A549 (cell line): ENCODE data around the gene RPS21. TPM values are rescaled to one million over a fixed set of nuclear protein-coding genes. Genes with fewer than 3 reads are reported as not detected.

Experiments used
- ATAC-seq, 2 experiments: fragments of 200-7000 bp in 1 of 2; fragments of >200 bp in 1 of 2; cut with Nextera tagmentation in 1 of 2; cut with Tn5 transposase in 1 of 2; 3 replicates each; pipeline versions ENCODE4 v1.8.0 to v1.9.1; 2018 to 2020; ENCODE audit warnings: mild to moderate bottlenecking in 1 of 2, moderate library complexity in 1 of 2
- CTCF ChIA-PET: fragments of 300-600 bp; sonication (Branson Sonifier 250); formaldehyde crosslinking; extraction: SDS; loops from one replicate; lab custom pipeline; 2021; ENCODE audit warnings: antibody characterized with exemption, inconsistent platforms; lab: Yijun Ruan, JAX
- POLR2A ChIA-PET: fragments of 350-600 bp; formaldehyde crosslinking; extraction: SDS; loops from one replicate; lab custom pipeline; 2021; ENCODE audit warnings: antibody characterized with exemption, inconsistent platforms; lab: Yijun Ruan, JAX
- DNase-seq, 2 experiments: peaks; one replicate each; pipeline versions ENCODE4 v3.0.0 to v3.0.0-alpha.2; 2011 to 2016; ENCODE audit warnings: low read depth in 1 of 2, low spot score in 1 of 2
- FAIRE-seq: peaks from 2 replicates; lab custom pipeline; 2011; peaks lifted over from hg19 to GRCh38; lab: Jason Lieb, UNC
- H3K27ac ChIP-seq, 2 experiments: fragments of >200 bp; sonication (Bioruptor Twin); formaldehyde crosslinking; 3 replicates each; pipeline ENCODE4 v1.5.1; 2016 to 2017
- H3K4me1 ChIP-seq: fragments of >200 bp; sonication (Bioruptor Twin); formaldehyde crosslinking; 3 replicates; pipeline ENCODE4 v1.6.1; 2016
- H3K4me2 ChIP-seq: fragments of >200 bp; sonication (Bioruptor Twin); formaldehyde crosslinking; 3 replicates; pipeline ENCODE4 v1.6.1; 2016
- H3K4me3 ChIP-seq: fragments of >200 bp; sonication (Bioruptor Twin); formaldehyde crosslinking; 3 replicates; pipeline ENCODE4 v1.5.1; 2016
- H3K9me3 ChIP-seq: fragments of >200 bp; sonication (Bioruptor Twin); formaldehyde crosslinking; 3 replicates; pipeline ENCODE4 v1.6.1; 2016
- CBX8 ChIP-seq: fragments of 200-600 bp; sonication (generic); IDR thresholded peaks from 2 replicates; pipeline ENCODE4 v1.6.1; 2016
- ELK1 ChIP-seq: fragments of 150-350 bp; IDR thresholded peaks from 2 replicates; pipeline ENCODE4 v1.6.1; 2014; ENCODE audit warnings: low read depth, mild to moderate bottlenecking, low read length
- ESRRA ChIP-seq: fragments of 150-350 bp; IDR thresholded peaks from 2 replicates; pipeline ENCODE4 v1.6.1; 2014; ENCODE audit warnings: mild to moderate bottlenecking, low read length, borderline replicate concordance
- FOXS1 ChIP-seq: fragments of 250-450 bp; sonication (Bioruptor Pico); IDR thresholded peaks from 2 replicates; pipeline ENCODE4 v1.5.0; 2020; ENCODE audit warnings: mild to moderate bottlenecking, moderate library complexity
- HES2 ChIP-seq: fragments of >200 bp; sonication (Bioruptor Twin); formaldehyde crosslinking; IDR thresholded peaks from 2 replicates; pipeline ENCODE4 v1.6.1; 2016
- HEYL ChIP-seq: fragments of 250-450 bp; sonication (Bioruptor Pico); IDR thresholded peaks from 2 replicates; pipeline ENCODE4 v1.8.0; 2021; ENCODE audit warnings: mild to moderate bottlenecking, moderate library complexity
- HOXA7 ChIP-seq: fragments of 250-450 bp; sonication (Bioruptor Pico); IDR thresholded peaks from 2 replicates; pipeline ENCODE4 v1.5.0; 2020; ENCODE audit warnings: mild to moderate bottlenecking, moderate library complexity
- JUN ChIP-seq, 2 experiments: fragments of >200 bp; sonication (Bioruptor Twin); formaldehyde crosslinking; IDR thresholded peaks; 2 replicates in 1 of 2; 3 replicates in 1 of 2; pipeline ENCODE4 v1.6.1; 2016 to 2017
- JUNB ChIP-seq: fragments of >200 bp; sonication (Bioruptor Twin); formaldehyde crosslinking; IDR thresholded peaks from 2 replicates; pipeline ENCODE4 v1.6.1; 2016
- MAZ ChIP-seq: fragments of 150-350 bp; IDR thresholded peaks from 2 replicates; pipeline ENCODE4 v1.6.1; 2014; ENCODE audit warnings: antibody characterized with exemption, low read depth, low read length, borderline replicate concordance
- MYC ChIP-seq: IDR thresholded peaks from 2 replicates; pipeline ENCODE4 v1.6.1; 2012; ENCODE audit warnings: mild to moderate bottlenecking, inconsistent platforms, low read length, improper control_type of control experiment, borderline replicate concordance
- NR3C1 ChIP-seq: fragments of >200 bp; sonication (Bioruptor Twin); formaldehyde crosslinking; IDR thresholded peaks from 3 replicates; pipeline ENCODE4 v1.6.1; 2017
- PBX3 ChIP-seq: IDR thresholded peaks from 2 replicates; pipeline ENCODE4 v1.6.1; 2012
- POLR2A ChIP-seq: IDR thresholded peaks from 2 replicates; pipeline ENCODE4 v1.6.1; 2012; ENCODE audit warnings: mild to moderate bottlenecking, low read length
- RCOR1 ChIP-seq: fragments of 150-350 bp; IDR thresholded peaks from 2 replicates; pipeline ENCODE4 v1.6.1; 2014; ENCODE audit warnings: antibody characterized with exemption, low read length, low read depth
- RFX5 ChIP-seq: fragments of 450-650 bp; IDR thresholded peaks from 2 replicates; pipeline ENCODE4 v1.7.1; 2014; ENCODE audit warnings: antibody characterized with exemption, mild to moderate bottlenecking, moderate library complexity
- SMC3 ChIP-seq: fragments of >200 bp; sonication (Bioruptor Twin); formaldehyde crosslinking; IDR thresholded peaks from 3 replicates; pipeline ENCODE4 v1.6.1; 2018; ENCODE audit warnings: inconsistent platforms
- SREBF2 ChIP-seq: fragments of 450-650 bp; IDR thresholded peaks from 2 replicates; pipeline ENCODE4 v1.6.1; 2014; ENCODE audit warnings: mild to moderate bottlenecking, moderate library complexity
- TP53 ChIP-seq: fragments of 250-450 bp; sonication (Bioruptor Pico); IDR thresholded peaks from 2 replicates; pipeline ENCODE4 v1.5.0; 2021; ENCODE audit warnings: mild to moderate bottlenecking, moderate library complexity
- ZC3H11A ChIP-seq: fragments of 450-650 bp; IDR thresholded peaks from 2 replicates; pipeline ENCODE4 v1.6.1; 2014; ENCODE audit warnings: antibody characterized with exemption, mild to moderate bottlenecking
- ZFP36 ChIP-seq: fragments of 450-650 bp; IDR thresholded peaks from 2 replicates; pipeline ENCODE4 v1.6.1; 2014; ENCODE audit warnings: borderline replicate concordance; ENCODE audit not compliant: partially characterized antibody
- ZSCAN20 ChIP-seq: fragments of 250-450 bp; sonication (Bioruptor Pico); IDR thresholded peaks from 2 replicates; pipeline ENCODE4 v1.8.0; 2022; ENCODE audit warnings: mild to moderate bottlenecking, moderate library complexity
- WGBS: methylation state at CpG from one replicate; pipeline ENCODE4 v1.1.6; 2017; ENCODE audit errors: missing lambda C conversion rate; 5-methylcytosine and 5-hydroxymethylcytosine counted together
- polyA plus RNA-seq, 4 experiments: library from polyadenylated mRNA; depleted of rRNA in 3 of 4; stranded (reverse); fragments of >200 nt; fragmentation: RNase III in 1 of 4; extraction: RNeasy Plus Mini Kit Qiagen cat#74134 plus additional on column Dnase treatment in 1 of 4; gene quantifications; 2 replicates in 3 of 4; 3 replicates in 1 of 4; pipeline ENCODE4 v1.2.3, GENCODE V29; 2011 to 2017
- TF ChIP-seq, protein P1 (sequence below): IDR thresholded peaks from 2 replicates; pipeline ENCODE4 v1.6.1; 2012; ENCODE audit warnings: low read depth, borderline replicate concordance

The RPS21 gene
- polyA plus RNA-seq, 2 of the 4 experiments (the other 2 are of a cell fraction) = 2,862 to 4,026 TPM

GRCh38 chr20:62408055-62408454 is 21.2 kb downstream of the RPS21 start:
- no peak for FAIRE-seq
- CTCF ChIA-PET = interaction anchor here (1.1 to 3.9 kb wide), 5 partner anchors 13 to 384 kb away, joined by 3 to 31 read pairs (median 15); partner anchors contain the start of gene RBBP8NL

DNA sequence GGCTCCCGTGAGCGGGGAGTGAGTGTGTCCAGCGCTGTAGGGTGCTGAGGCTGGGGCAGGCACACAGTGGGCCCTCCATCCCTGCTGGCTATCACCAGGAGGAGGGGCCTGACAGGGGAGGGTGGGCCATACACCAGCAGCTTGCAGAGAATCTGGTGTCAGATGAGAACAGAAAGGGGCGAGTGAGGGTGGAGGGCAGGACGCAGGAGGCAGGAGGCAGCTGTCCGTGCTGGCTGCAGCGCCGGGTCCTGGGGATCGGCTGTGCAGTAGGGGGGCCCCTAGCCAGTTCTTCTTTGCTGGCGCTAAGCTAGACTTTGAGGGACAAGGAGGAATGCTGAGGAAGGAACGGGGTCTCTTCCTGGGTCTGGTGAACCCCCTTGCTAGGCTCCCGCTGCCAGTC is 21.7 kb downstream of the RPS21 start:
- Histone ChIP-seq H3K27ac (no peak overlapping the region), H3K9me3 (no peaks in the 10 kb centered on the region), H3K4me2 (no peak overlapping the region), H3K4me3 (no peak overlapping the region), H3K4me1 (peaks cover 21% of the 10 kb centered on the region)
- no peak for DNase-seq
- ChIA-PET POLR2A (no interaction called here), CTCF (interaction anchor here (1.5 to 3.9 kb wide), 5 partner anchors 13 to 383 kb away, joined by 4 to 31 read pairs (median 15); partner anchors contain the start of gene RBBP8NL)
- no peak for ATAC-seq
- no peak for FAIRE-seq
- 94% methylated on average over 9 of the region's 12 CpGs for WGBS
- TF ChIP-seq NR3C1 = no peak
- no peak for TF ChIP-seq ZSCAN20 (CRISPR knock-in tag)
- TF ChIP-seq, protein P1, sequence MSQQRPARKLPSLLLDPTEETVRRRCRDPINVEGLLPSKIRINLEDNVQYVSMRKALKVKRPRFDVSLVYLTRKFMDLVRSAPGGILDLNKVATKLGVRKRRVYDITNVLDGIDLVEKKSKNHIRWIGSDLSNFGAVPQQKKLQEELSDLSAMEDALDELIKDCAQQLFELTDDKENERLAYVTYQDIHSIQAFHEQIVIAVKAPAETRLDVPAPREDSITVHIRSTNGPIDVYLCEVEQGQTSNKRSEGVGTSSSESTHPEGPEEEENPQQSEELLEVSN = no peak
- TF ChIP-seq HOXA7 (CRISPR knock-in tag) = no peak
- TF ChIP-seq TP53 (CRISPR knock-in tag) = no peak
- TF ChIP-seq HES2 = no peak
- no peak for TF ChIP-seq CBX8
- TF ChIP-seq FOXS1 (CRISPR knock-in tag) = no peak
- no peak for TF ChIP-seq ZFP36
- TF ChIP-seq JUNB = no peak
- no peak for TF ChIP-seq RFX5
- TF ChIP-seq ZC3H11A = no peak
- no peak for TF ChIP-seq SREBF2

More at GRCh38 chr20:62408055-62408454, 21.2 kb downstream of the RPS21 start:
- H3K4me2 ChIP-seq = peak overlapping the region; percentile 79; the same call in 2 of the 3 replicates
- no peak for ATAC-seq
- POLR2A ChIA-PET = no interaction called here
- H3K4me3 ChIP-seq = no peak overlapping the region
- TF ChIP-seq JUN (IDR thresholded peaks at IDR 0.05) = no peak
- no peak for TF ChIP-seq PBX3
- TF ChIP-seq HEYL (CRISPR knock-in tag) = no peak
- no peak for TF ChIP-seq MYC
- TF ChIP-seq ESRRA = no peak
- TF ChIP-seq RCOR1 = no peak
- no peak for TF ChIP-seq POLR2A
- TF ChIP-seq, all 56 proteins: peak for 0
- WGBS = 89% methylated on average over 15 of the region's 15 CpGs
- no peak for DNase-seq
- Histone ChIP-seq H3K9me3 (no peaks in the 10 kb centered on the region), H3K27ac (peak overlapping the region in 1 of 2 experiments; percentile 82; a peak in 1 of 6 replicates), H3K4me1 (peaks cover 21% of the 10 kb centered on the region)

GRCh38 chr20:62409086-62409853 is 22.4 kb downstream of the RPS21 start:
- 81% methylated on average over 12 of the region's 12 CpGs for WGBS
- H3K4me3 ChIP-seq = no peak overlapping the region
- H3K4me2 ChIP-seq = peak overlapping the region; percentile 58; the same call in 2 of the 3 replicates

More at GRCh38 chr20:62409086-62409853, 22.4 kb downstream of the RPS21 start:
- ChIA-PET CTCF (interaction anchor here (0.6 to 3.9 kb wide), 36 partner anchors 8 to 395 kb away, joined by 3 to 31 read pairs (median 5); partner anchors contain the start of genes RBBP8NL and SLCO4A1), POLR2A (no interaction called here)
- DNase-seq = no peak
- no peak overlapping the region for H3K27ac ChIP-seq
- TF ChIP-seq PBX3 = no peak
- TF ChIP-seq MAZ = no peak
- TF ChIP-seq ELK1 = no peak
- no peak for TF ChIP-seq SMC3
- no peak for TF ChIP-seq FOXS1 (CRISPR knock-in tag)
- TF ChIP-seq RCOR1 = no peak
- no peak for TF ChIP-seq ZSCAN20 (CRISPR knock-in tag)
- TF ChIP-seq, all 56 proteins: peak for 0
- no peaks in the 10 kb centered on the region for H3K9me3 ChIP-seq
- peaks cover 21% of the 10 kb centered on the region for H3K4me1 ChIP-seq
- FAIRE-seq = no peak
- ATAC-seq = no peak
